Ishikawa (cell line): ENCODE results near the gene C1QC.

Experiments used
- CEBPB ChIP-seq: IDR thresholded peaks from 2 replicates; pipeline ENCODE4 v1.6.1; 2012
- CREB1 ChIP-seq: IDR thresholded peaks from 2 replicates; pipeline ENCODE4 v1.6.1; 2012; ENCODE audit warnings: low read depth
- EP300 ChIP-seq: IDR thresholded peaks from 2 replicates; pipeline ENCODE4 v1.6.1; 2012; ENCODE audit warnings: borderline replicate concordance
- FOXM1 ChIP-seq: IDR thresholded peaks from 2 replicates; pipeline ENCODE4 v1.6.1; 2012; ENCODE audit warnings: low read depth, borderline replicate concordance
- MAX ChIP-seq: IDR thresholded peaks from 2 replicates; pipeline ENCODE4 v1.6.1; 2012
- NFIC ChIP-seq: IDR thresholded peaks from 2 replicates; pipeline ENCODE4 v1.6.1; 2012
- RAD21 ChIP-seq: IDR thresholded peaks from 2 replicates; pipeline ENCODE4 v1.6.1; 2012; ENCODE audit warnings: low read depth
- REST ChIP-seq: IDR thresholded peaks from 2 replicates; pipeline ENCODE4 v1.6.1; 2012; ENCODE audit warnings: low read depth, mild to moderate bottlenecking
- TAF1 ChIP-seq: IDR thresholded peaks from 2 replicates; pipeline ENCODE4 v1.6.1; 2012; ENCODE audit warnings: low read depth, mild to moderate bottlenecking
- YY1 ChIP-seq: IDR thresholded peaks from 2 replicates; pipeline ENCODE4 v1.6.1; 2012; ENCODE audit warnings: low read depth

DNA sequence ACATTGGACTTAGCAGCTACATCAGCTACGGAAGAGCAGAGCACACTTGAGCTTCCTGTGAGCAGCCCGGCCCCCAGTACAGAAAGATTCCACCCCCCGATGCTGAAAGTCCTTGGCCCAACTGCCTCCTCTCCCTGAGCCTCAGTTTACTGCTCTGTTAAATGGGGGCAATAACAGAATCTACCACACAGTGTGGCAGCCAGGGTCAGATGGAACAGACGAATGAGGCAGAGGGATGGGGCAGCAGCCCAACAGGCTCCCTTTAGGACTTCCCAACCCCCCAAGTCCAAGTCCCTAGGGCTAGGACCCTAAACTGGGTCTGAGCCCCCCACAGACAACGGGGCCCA lies 29.9 kb upstream of the C1QC start:
- TF ChIP-seq FOXM1 (no peak), RAD21 (no peak), CREB1 (no peak), REST (no peak), EP300 (no peak), TAF1 (no peak), CEBPB (no peak), YY1 (no peak), MAX (no peak), NFIC (no peak)
